HUDEP-2 (cell line): ENCODE measurements around the gene ESYT2.

Source experiments
- DNase-seq, 76 experiments: peaks; one replicate each; lab custom pipeline; 2025; ENCODE audit not compliant: unreplicated experiment in 76 of 76; lab: John Stamatoyannopoulos, UW

ESYT2 gene

DNA sequence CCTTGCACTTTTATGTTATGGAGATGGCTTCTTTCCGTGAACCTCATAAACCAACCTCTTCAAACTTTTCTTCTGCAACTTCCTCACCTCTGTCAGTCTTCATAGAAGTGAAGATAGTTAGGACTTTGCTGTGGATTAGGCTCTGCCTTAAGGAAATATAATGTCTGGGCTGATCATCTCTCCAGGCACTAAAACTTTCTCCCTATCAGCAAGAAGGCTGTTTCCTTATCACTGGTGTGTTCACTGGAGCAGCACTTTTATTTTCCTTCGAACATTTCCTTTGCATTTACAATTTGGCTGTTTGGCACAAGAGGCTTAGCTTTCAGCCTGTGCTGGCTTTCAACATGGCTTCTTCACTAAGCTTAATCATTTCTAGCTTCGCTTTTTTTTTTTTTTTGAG is 52.8 kb downstream of the ESYT2 start:
- DNase-seq = no peak

DNA sequence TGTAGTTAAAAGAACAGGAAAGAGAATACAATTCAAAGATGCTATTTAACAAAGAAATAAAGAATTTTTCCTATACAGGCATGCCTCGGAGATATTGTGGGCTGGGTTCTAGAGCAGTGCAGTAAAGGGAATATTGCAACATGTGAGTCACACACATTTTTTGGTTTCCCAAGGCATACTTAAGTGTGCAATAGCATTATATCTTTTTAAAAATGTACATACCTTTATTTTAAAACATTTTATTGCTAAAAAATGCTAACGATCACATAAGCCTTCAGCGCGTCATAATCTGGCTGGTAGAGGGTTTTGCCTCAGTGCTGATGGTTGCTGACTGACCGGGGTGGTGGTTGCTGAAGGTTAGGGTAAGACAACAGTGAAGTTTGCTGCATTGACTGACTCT is 54.4 kb downstream of the ESYT2 start:
- no peak for DNase-seq

DNA sequence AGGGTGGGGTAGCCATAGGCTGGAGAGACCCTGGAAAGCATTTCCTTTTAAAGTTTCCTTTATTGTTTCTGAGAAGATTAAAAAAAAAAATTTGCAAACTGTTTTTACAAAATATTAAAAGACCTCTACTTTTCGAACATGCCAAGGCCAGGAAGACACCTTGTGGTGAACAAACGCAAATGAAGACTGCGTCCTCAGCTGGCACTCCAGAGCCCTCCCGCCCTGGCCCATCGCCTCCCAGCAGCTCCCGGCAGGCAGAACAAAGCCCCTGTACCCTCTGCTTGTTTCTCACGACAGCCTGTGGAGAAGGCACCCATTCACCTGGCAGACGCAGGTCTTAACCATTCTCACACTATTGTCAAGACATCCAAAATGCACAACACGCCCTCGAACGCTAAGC is 56.4 kb downstream of the ESYT2 start:
- DNase-seq = no peak

DNA sequence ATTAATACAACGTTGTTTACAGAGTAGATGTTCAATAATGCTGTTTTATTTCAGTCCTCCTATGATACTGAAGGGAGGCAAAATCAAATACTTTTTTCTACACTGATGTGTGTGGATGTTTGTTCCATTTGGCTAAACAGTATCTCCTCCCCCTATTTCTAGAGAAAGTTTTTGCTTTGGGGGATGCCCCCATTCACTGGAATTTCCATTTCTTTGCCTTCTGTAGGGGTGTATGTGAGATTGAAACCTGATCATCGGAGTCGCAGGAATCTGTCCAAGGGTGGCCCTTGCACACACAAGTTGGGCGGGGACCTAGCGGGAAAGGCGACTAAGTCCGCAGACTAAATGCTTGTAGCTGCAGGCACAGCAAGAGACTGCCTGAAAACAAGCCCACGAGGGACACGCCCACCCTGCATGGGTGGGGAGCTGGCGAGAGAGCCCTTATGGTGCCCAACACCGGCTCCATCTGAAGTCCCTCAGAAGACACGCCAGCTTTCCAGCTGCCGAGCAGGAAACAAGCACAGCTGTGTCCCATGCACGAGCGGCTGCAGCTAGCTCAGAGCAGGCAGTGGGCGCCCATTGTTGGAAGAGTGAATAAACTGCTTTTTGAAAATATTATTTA is 58.0 kb downstream of the ESYT2 start:
- no peak for DNase-seq

DNA sequence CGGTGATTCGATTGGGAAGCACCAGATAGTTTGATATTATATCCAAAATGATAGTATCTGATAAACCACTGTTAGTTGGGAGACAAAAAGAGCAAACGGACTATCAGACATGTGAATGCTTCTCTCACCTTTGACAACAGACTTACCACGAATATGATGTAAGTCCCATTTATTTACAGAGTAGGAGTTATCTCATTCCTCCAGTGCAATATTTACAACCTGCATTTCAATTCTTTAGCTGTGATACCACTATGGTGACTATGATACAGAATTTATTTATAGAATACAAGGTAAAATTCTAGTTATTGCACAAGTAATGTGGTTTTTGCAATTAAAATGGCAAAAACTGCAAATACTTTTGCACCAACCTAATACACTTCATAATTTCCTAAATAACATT is 61.6 kb downstream of the ESYT2 start:
- DNase-seq = no peak

DNA sequence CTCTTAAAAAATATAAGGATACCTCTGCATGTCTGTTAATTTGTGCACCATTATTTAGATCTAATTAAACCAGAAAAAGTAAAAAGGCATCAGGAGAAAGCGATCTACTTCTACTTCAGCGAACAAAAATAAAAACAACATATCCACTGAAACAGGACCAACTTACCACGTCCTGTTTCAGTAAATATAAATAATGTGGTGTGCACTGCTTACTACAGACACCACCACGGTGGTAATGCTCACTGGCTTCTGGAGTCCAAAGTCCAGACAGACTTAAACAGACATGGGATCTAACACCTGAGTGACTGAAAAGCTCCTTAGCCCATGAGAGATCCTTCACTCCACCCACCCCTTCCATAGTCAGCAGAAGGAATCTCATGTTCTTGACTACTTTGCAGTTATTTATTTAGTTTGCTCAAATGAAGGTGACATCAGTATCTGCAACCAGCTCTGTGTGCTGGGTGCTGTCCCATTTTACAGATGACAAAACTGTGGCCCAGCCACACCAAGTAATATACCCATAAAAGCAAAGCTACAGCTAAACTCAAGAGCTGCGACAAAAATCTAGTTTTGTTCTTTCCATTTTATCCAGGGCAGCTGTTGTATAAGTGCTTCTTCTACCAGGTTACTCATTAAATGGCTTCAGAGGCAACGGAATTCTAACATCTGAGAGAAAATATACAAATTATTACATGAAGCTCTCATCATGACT is 62.6 kb downstream of the ESYT2 start:
- DNase-seq = no peak

DNA sequence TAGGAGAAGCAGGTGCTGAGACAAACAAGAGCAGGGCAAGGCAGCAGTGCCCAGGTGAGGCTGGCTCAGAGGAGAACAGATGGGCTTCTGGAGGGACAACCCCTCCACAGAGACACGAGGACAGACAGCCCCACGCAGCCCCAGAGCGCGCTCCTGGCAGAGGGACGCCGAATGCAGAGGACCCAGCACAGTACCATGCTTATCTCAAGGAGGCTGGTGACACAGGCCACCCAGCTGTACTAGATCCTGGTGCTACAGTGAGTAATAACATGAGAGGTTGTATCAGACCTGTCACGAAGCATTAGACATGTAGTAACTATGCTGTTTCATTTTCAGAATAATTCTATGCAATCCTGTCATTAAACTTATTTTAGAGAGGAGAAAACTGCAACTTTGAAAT is 64.3 kb downstream of the ESYT2 start:
- no peak for DNase-seq

DNA sequence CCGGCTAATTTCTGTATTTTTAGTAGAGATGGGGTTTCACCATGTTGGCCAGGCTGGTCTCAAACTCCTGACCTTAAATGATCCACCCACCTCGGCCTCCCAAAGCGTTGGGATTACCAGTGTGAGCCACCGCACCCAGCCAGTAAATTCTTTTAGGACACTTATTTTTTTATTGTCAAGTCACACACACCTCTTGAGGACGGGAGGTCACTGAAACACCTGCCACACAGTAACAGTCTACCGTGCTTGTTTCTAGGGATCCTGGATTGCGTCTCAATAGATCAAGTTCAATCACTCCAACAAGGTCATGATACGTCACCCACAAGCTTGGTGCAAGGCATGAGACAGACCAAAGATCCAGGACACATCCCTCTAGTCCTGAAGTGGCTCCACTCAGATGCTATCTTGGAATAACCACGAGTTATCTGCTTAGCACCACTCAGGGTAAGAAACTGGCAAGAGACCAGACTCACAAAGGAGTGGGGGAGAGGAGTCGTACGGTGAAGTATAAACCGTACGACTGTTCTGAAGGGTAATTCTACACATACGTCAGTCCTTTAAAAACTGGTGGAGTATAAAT is 65.8 kb downstream of the ESYT2 start:
- peak in 9 of 76 experiments; percentile 8 to 32 (median 19) for DNase-seq

DNA sequence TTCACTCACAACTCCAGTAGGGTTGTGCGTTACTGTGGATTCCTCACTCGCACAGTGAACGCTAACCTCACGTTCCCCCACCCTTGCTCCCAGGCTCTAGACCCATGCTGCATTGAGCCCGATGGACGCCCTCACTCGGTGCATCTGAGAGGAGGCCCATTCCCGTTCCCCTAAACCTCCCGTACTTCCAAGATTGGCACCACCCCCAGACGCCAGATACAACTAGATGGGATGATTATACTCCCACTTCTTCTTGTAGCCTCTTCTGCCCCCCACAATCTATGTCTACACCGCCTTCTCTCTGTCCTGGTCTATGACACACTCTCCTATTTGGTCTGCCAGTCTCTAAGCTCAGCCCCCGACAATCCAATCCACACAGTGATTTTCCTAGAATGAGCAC is 67.4 kb downstream of the ESYT2 start:
- no peak for DNase-seq

DNA sequence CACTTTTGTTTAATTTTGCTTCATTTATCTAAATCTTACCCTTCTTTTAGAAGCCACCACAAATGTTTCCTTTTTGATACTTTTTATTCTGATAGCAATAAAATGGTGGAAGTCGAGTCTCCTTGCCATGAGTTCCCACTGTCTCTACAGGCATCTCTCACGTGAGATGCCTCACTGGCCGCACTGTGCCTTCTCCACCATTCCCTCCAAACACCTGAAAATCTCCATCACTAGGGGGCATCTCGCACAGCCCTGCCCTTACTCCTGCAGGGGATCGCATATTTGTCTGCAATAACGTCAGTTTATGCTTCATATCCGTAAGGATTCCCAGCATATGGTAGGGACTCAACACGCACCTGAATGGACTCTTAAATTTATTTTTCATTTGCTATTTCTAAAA is 68.4 kb downstream of the ESYT2 start:
- no peak for DNase-seq

DNA sequence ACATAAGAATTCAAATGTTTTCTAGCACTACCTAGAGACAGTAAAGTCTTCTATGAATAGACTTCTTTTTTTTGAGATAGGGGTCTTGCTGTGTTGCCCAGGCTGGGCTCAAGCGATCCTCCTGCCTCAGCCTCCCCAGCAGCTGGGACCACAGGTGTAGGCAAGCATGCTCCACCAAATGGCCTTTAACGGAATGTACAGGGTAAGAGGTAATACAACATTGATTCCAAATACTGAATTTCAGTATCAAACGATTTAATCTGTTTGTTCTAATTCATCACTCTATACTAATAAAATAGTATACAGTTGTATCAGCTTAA is 68.9 kb downstream of the ESYT2 start:
- DNase-seq = no peak

DNA sequence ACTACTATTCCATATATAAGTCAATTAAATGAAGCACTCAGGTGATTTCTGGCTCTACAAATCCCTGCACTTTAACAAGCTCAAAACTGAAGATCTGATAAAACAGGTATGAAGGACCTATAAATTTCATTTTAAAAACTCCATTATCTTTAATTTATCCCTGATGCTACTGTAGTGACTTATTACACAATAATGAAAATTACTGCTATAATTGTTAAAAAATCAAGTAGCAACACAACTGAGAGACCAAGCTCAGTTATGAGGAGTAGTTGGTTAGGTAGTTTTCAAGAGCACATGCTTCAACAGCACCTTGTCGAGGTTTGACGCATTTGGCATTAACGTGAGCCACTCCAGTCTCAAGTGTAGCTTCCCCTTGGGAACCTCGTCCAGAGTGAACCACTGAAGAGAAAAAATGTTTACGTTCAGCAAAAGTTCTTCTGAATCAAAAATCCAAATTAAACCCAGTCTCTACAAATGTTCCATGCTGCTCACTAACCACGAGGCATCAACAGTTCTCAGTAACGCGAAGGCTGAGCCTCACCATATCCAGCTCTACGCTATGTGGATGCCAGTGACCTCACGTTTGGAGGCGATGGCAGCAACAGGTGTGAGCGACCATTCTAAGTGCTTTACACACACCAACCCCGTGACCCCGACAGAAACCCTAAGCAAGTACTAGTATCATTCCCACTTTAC is 69.4 kb downstream of the ESYT2 start:
- no peak for DNase-seq

DNA sequence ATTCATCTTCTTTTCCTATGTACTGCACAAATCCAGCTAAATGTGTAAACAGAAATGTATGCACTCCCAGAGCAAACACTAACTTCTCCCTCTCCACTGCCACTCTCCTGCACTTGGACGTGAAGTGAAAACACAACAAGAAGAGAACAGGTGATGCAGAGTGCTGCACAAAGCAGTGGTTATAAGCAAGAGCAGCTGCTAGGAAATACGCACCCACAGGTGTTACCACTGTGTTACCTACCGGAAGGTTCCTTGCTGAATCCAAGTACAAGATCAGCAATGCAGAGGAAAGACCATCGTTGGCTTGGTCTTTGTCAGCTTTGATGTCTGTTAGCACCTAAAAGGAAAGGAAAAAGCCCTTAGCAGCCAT is 70.1 kb downstream of the ESYT2 start:
- DNase-seq = no peak

DNA sequence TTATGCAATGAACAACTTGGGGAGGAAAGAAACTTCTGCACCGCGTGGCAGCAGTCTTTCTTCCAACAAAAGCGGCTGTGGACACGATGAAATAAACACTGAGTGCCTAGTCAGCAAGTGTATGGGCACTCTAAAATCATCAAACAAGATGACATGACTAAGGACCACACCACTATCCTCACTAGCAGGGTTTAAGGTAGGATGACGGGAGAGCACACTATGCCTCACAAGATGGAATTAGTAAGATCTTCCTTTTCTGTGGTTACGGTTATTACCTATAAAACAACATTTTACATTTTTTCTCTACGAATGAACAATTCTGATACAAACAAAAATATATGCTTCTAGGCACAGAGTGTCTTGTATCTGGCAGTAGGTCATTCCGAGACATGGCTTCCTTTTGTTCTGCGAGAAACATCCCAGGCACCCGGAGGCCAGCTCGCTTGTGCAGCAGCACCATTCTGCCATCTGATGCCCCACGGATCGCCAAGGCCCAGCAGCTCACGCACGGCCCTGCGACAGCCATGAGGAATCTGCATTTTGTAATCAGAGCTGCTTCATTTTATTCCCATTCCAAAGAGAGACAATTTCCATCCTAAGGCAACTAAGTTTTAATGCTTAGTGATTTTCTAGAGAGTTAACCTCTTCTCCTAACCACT is 70.6 kb downstream of the ESYT2 start:
- DNase-seq = no peak

DNA sequence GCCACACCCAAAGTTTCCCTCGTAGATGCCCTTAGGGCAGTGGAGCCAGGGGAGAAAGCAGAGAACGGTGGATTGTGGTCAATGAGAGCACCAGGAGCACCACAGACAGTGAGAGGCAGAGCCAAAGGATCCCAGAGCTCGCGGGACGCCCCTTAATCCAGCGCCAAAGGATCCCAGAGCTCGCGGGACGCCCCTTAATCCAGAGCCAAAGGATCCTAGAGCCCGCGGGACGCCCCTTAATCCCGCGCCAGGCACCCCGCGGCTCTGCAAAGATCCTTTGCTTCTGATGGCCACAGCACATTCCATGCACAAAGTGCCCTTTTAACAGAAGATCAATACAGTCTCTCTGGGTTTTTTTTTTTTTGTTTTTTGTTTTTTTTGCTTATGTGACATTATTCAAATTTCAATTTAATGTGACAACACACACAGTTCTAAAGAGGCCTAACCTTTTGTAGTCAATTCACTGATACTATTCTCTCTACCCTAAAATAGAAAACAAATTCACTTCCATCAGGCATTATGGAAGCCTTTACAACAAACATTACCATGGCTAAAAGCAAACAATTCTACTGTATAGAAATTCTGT is 71.8 kb downstream of the ESYT2 start:
- DNase-seq = no peak

DNA sequence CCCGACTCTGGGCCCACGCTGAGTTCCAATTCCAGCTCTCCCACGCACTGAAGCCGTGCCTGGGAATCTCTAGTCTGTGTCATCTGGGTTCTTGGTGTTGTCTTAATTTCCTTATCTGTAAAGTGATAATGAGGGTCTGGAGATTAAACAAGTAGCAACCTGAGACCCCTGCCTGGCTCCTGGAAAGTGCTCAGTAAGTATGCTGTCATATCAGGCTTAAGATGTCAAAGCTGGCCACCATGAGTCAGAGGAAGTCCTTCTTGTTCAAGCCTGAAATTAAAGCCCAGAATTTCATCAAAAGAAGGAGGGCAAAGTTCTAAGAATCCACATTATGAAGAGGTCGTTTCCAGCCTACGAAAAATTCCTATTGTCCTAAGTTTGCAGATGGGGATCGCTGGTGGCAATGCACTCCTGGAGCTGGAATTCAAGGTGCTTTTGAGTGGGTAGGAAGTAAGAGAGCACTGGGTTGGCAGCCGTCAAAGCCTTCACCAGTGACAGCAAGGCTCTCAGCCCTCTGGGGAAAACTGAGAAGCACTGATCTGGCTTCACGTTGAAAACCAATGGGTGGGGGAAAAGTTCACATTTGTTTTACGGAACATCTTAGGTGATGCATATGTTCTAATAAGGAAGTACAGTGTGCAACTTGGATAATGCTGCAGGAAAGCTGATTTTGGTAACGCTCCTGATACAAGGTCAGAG is 74.4 kb downstream of the ESYT2 start:
- no peak for DNase-seq

DNA sequence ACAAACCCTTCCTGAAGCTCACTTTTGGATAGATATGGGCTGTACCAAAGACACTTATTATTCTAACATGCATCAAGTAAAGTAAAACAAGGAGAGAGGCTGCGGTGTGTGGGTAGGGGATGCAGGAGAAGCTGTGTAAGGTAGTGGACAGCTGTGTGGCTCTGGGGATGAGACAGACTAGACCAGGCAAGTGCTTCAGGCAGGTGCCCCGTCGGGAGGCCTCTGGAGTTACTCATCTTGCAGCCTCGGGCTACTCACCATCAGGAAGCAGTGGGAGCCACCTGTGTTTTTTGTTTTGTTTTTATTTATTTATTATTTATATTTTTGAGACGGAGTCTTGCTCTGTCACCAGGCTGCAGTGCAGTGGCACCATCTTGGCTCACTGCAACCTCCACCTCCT is 75.4 kb downstream of the ESYT2 start:
- no peak for DNase-seq

DNA sequence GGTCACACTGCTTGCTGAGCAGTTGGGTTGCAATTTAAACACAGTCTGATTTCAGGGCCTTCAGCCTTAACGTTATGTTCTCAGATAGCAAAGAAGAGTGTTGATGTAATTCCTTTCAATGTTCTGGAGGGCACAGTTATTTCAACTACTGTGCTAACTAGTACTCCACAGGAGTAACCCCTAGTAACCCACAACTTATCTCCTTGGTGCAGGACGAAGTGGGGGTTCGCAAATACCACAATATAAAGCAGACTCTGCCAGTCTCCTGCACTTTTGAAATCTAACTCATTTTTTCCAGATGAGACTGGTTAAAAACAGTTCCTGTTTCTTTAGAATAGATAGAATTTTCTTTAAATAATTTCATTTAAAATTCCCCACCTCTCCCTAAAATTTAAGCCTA is 77.6 kb downstream of the ESYT2 start:
- DNase-seq = peak in 1 of 76 experiments; percentile 15

DNA sequence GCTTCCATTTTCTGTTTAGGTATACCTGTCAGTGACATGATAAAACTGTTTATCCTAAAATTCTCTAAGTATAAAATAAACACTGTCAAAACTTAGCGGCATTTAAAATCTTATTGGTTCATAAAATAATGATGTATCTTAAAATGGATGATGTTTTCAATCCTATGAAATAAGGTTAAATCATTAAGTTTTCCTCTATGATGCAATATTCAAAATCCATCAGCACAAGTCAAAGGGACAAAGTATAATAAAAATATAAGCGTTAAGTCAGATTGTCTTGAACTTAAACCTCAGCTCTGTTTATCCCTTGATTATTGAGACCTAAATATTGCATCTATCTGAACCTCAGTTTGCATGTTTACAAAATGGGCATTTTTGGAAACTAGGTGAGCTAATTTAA is 78.1 kb downstream of the ESYT2 start:
- no peak for DNase-seq

DNA sequence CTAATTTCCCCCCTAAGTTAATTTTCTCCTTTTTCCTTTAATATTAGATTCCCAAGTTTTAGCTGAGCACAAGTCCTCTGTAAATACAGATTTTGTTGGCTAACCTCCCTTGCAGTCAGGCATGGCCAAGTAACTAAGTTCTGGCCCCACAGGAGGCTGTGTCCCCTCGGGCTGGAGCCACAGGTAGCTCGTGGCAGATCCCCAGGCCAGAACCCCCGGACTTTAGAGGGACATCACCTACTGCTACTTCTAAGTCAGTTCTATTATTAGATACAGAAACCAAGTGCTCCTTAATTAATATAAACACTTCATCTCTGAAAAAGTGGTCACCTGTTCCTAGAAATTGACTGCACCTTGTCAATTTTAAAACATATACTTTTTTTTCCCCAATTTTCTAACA is 78.6 kb downstream of the ESYT2 start:
- DNase-seq = no peak

DNA sequence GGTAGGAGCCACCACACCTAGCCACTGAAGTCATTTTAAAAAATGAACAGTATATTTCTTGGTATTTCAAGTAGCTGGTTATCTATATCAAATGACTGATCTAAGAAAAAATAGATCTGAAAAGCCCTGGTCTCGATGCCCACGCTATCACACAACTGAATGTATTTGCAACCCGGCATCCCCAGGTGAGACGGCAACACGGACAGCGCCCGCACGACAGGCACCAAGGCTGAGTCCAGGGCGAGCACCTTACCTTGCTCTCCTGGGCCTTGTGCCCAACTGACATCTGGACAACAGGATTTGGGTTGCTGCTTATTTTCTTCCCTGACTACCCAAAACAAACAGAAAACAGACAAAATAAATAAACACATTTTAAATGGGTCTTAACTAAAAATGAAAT is 79.9 kb downstream of the ESYT2 start:
- DNase-seq = no peak
